Transverse colon (tissue), 3 donors: Measurements from ENCODE around the gene TP53INP2.

Experiments
- CTCF ChIP-seq, 5 experiments: fragments of 200-600 bp in 3 of 5; fragments of 450-650 bp in 2 of 5; sonication (generic) in 3 of 5; IDR thresholded peaks; 1 replicate in 2 of 5; 2 replicates in 3 of 5; pipeline ENCODE4 v1.5.1; 2016 to 2017; ENCODE audit warnings: antibody characterized with exemption in 5 of 5, inconsistent platforms in 3 of 5, mild to moderate bottlenecking in 2 of 5, moderate library complexity in 1 of 5
- EP300 ChIP-seq: sonication (generic); formaldehyde crosslinking; IDR thresholded peaks from one replicate; pipeline ENCODE4 v1.6.1; 2017; ENCODE audit warnings: antibody characterized with exemption, low read depth
- POLR2A ChIP-seq: fragments of 450-650 bp; IDR thresholded peaks from one replicate; pipeline ENCODE4 v1.6.1; 2016; ENCODE audit warnings: antibody characterized with exemption, mild to moderate bottlenecking, moderate library complexity

GRCh38 chr20:34669094-34669493 is 35.0 kb upstream of the TP53INP2 start:
- TF ChIP-seq POLR2A (no peak), CTCF (IDR thresholded peaks at IDR 0.05) (no peak), EP300 (no peak)
